ENCODE results near the gene SPATA17. TPM values are rescaled to one million over a fixed set of nuclear protein-coding genes. Genes with fewer than 3 reads are reported as not detected.

Gene SPATA17
- polyA plus RNA-seq, 1 donor, result 2.6 TPM

DNA sequence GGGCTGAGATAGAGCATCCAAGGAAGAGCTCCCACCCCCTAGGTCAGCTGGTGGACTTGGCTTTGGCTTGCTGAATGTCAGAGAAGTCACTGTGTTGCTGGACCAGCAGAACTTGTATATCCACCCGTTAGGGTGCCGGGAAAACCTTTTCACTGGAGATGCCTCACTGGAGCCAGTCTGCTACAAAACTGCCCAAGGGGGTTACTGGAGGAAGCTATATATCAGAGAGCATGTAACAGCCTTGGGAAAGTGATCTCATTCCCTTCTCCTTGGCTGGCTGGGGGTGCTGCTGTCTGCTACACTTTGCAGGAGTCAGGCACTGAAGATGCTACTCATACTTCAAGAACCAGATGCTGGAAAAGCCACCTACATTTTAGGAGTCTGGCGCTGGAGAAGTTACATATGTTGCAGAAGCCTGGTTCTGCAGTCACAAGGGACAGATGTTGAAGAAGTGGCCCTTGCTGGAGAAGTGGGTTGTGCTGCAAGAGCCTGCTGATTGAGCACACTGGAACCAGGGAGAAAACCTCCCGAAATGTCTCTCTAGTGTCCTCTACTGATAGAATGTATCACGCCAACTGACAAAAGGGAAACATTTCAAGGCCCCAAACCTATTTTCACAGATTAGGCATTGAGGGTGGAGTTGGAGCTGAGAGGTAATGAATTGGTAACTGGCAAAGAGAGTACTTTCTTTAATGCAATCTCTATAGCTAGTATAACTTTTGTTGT, 250.6 kb downstream of the SPATA17 start:
- no peak for DNase-seq
- no CpG with 5 or more reads among the region's 5 CpGs for WGBS (ENCODE audit: insufficient coverage, low lambda C conversion rate)

DNA sequence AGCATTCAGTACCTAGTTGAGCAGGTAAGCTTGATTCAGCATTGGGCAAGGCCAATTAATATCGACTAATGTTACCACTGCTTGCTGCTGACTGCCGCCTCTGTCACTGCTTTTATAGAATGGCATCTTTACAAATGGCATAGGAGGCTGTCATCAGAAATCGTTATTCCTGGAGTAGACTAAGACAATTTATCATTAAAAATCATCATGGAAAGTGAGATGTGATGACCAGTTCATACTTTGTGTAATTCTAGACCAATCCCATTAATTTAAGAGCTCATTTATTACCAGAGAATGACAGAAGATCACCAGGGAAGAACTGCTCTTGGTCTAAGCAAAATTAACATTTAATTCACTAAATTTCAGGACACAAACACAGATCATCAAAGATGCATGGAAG, 254.0 kb downstream of the SPATA17 start:
- no peak overlapping the region for H3K4me3 ChIP-seq (ENCODE audit: low read length)
- DNase-seq, result no peak
- no peak overlapping the region for H3K27ac ChIP-seq (ENCODE audit: low read length)
- 100% methylated on average over 1 of the region's 3 CpGs for WGBS (ENCODE audit: insufficient coverage, low lambda C conversion rate)
- peaks cover 2% of the 10 kb centered on the region for H3K9me3 ChIP-seq (ENCODE audit: control insufficient read depth, low read depth, low read length)
- H3K27me3 ChIP-seq (ENCODE audit: control insufficient read depth, insufficient read depth, low read length), result no peaks in the 10 kb centered on the region
- H3K36me3 ChIP-seq (ENCODE audit: control insufficient read depth, insufficient read depth, low read length), result no peaks in the 10 kb centered on the region
- no peaks in the 10 kb centered on the region for H3K4me1 ChIP-seq (ENCODE audit: control insufficient read depth, insufficient read depth, low read length)

More for the DNA sequence above, 250.6 kb downstream of the SPATA17 start:
- H3K36me3 ChIP-seq (ENCODE audit: control insufficient read depth, insufficient read depth, low read length), result no peaks in the 10 kb centered on the region
- no peak overlapping the region for H3K27ac ChIP-seq (ENCODE audit: low read length)
- peaks cover 2% of the 10 kb centered on the region for H3K9me3 ChIP-seq (ENCODE audit: control insufficient read depth, low read depth, low read length)
- H3K4me1 ChIP-seq (ENCODE audit: control insufficient read depth, insufficient read depth, low read length), result no peaks in the 10 kb centered on the region
- no peak overlapping the region for H3K4me3 ChIP-seq (ENCODE audit: low read length)
- no peaks in the 10 kb centered on the region for H3K27me3 ChIP-seq (ENCODE audit: control insufficient read depth, insufficient read depth, low read length)

GRCh38 chr1:217888328-217888727, 257.2 kb downstream of the SPATA17 start:
- H3K27ac ChIP-seq (ENCODE audit: low read length), result no peak overlapping the region
- no CpG with 5 or more reads among the region's 2 CpGs for WGBS (ENCODE audit: insufficient coverage, low lambda C conversion rate)
- no peaks in the 10 kb centered on the region for H3K4me1 ChIP-seq (ENCODE audit: control insufficient read depth, insufficient read depth, low read length)

DNA sequence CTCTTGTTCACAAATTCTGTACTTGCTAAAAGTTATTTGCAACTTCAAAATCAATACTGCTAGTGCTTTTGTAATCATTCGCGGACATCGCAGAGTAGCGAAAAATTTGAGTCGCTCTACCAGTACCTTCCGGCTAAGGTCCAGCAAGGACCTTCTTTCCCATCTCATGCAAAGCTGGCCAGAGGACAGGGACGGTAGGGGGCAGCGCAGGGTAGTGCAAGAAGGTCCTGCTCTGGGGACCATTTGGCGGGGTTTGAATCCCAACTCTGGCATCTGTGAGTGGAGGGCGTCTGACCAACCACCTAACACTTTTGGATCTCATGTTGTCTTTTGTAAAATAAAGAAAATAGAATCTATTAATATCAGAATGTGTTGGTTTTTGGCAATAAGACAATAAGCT, 258.3 kb downstream of the SPATA17 start:
- no peak for DNase-seq
- Histone ChIP-seq H3K9me3 (ENCODE audit: control insufficient read depth, low read depth, low read length) (no peaks in the 10 kb centered on the region), H3K27me3 (ENCODE audit: control insufficient read depth, insufficient read depth, low read length) (no peaks in the 10 kb centered on the region), H3K27ac (ENCODE audit: low read length) (no peak overlapping the region), H3K4me1 (ENCODE audit: control insufficient read depth, insufficient read depth, low read length) (no peaks in the 10 kb centered on the region), H3K36me3 (ENCODE audit: control insufficient read depth, insufficient read depth, low read length) (no peaks in the 10 kb centered on the region), H3K4me3 (ENCODE audit: low read length) (no peak overlapping the region)
- no CpG with 5 or more reads among the region's 10 CpGs for WGBS (ENCODE audit: insufficient coverage, low lambda C conversion rate)

More at GRCh38 chr1:217888328-217888727, 257.2 kb downstream of the SPATA17 start:
- Histone ChIP-seq H3K27me3 (ENCODE audit: control insufficient read depth, insufficient read depth, low read length) (no peaks in the 10 kb centered on the region), H3K36me3 (ENCODE audit: control insufficient read depth, insufficient read depth, low read length) (no peaks in the 10 kb centered on the region), H3K4me3 (ENCODE audit: low read length) (no peak overlapping the region), H3K9me3 (ENCODE audit: control insufficient read depth, low read depth, low read length) (peaks cover 2% of the 10 kb centered on the region)
- DNase-seq, result no peak

DNA sequence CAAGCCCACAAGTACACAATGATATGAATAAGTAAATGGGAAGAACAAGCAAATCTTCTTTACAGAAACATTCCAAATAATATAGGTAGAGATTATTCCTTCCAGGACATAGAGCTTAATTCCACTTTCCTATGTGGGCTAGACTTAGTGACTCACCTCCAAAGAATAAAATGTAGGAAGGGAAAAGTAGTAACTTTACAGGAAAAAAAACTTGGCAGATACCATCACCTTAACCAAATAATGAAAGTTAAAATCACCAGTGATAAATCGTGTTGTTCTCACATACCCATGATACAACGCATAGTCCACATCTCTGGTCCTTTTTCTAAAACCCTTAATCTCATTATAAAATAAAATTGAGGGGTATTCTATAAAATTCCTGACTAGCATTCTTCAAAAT, 260.8 kb downstream of the SPATA17 start:
- DNase-seq, result no peak
- no peaks in the 10 kb centered on the region for H3K36me3 ChIP-seq (ENCODE audit: control insufficient read depth, insufficient read depth, low read length)
- no peak overlapping the region for H3K4me3 ChIP-seq (ENCODE audit: low read length)
- no peaks in the 10 kb centered on the region for H3K4me1 ChIP-seq (ENCODE audit: control insufficient read depth, insufficient read depth, low read length)
- H3K9me3 ChIP-seq (ENCODE audit: control insufficient read depth, low read depth, low read length), result no peaks in the 10 kb centered on the region
- 100% methylated on average over 1 of the region's 2 CpGs for WGBS (ENCODE audit: insufficient coverage, low lambda C conversion rate)
- no peaks in the 10 kb centered on the region for H3K27me3 ChIP-seq (ENCODE audit: control insufficient read depth, insufficient read depth, low read length)
- H3K27ac ChIP-seq (ENCODE audit: low read length), result no peak overlapping the region

GRCh38 chr1:217892750-217893149, 261.6 kb downstream of the SPATA17 start:
- Histone ChIP-seq H3K36me3 (ENCODE audit: control insufficient read depth, insufficient read depth, low read length) (no peaks in the 10 kb centered on the region), H3K27me3 (ENCODE audit: control insufficient read depth, insufficient read depth, low read length) (no peaks in the 10 kb centered on the region), H3K27ac (ENCODE audit: low read length) (no peak overlapping the region), H3K9me3 (ENCODE audit: control insufficient read depth, low read depth, low read length) (no peaks in the 10 kb centered on the region), H3K4me3 (ENCODE audit: low read length) (no peak overlapping the region), H3K4me1 (ENCODE audit: control insufficient read depth, insufficient read depth, low read length) (no peaks in the 10 kb centered on the region)
- 86% methylated on average over 1 of the region's 3 CpGs for WGBS (ENCODE audit: insufficient coverage, low lambda C conversion rate)
- no peak for DNase-seq

DNA sequence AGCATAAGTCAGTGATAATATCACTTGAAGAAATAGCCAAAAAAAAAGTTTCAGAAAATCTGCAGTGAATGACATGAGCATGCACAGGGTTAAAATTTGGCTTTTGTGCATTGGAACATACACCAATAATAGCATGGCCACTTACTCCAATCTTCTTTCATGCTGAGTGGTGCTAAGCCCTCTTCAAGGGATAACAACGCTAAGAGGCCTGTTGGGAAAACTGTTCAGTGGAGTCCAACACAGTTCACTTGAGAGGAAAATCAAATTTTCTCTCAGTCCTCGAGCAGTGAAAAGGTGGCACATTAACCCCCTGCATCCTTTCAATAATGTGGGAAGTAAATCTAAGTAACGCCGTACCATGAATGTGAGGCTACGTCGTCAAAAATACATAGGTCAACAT, 264.7 kb downstream of the SPATA17 start:
- H3K4me3 ChIP-seq (ENCODE audit: low read length), result no peak overlapping the region
- H3K36me3 ChIP-seq (ENCODE audit: control insufficient read depth, insufficient read depth, low read length), result no peaks in the 10 kb centered on the region
- no peak overlapping the region for H3K27ac ChIP-seq (ENCODE audit: low read length)
- whole genome bisulfite sequencing (ENCODE audit: insufficient coverage, low lambda C conversion rate), result no CpG with 5 or more reads among the region's 6 CpGs
- H3K4me1 ChIP-seq (ENCODE audit: control insufficient read depth, insufficient read depth, low read length), result no peaks in the 10 kb centered on the region
- H3K9me3 ChIP-seq (ENCODE audit: control insufficient read depth, low read depth, low read length), result no peaks in the 10 kb centered on the region
- DNase-seq, result no peak
- no peaks in the 10 kb centered on the region for H3K27me3 ChIP-seq (ENCODE audit: control insufficient read depth, insufficient read depth, low read length)

GRCh38 chr1:217896490-217896889, 265.3 kb downstream of the SPATA17 start:
- H3K4me3 ChIP-seq (ENCODE audit: low read length), result no peak overlapping the region

GRCh38 chr1:217897100-217897499, 266.0 kb downstream of the SPATA17 start:
- no peak for DNase-seq
- WGBS (ENCODE audit: insufficient coverage, low lambda C conversion rate), result no CpG with 5 or more reads among the region's 2 CpGs

More at GRCh38 chr1:217896490-217896889, 265.3 kb downstream of the SPATA17 start:
- H3K9me3 ChIP-seq (ENCODE audit: control insufficient read depth, low read depth, low read length), result no peaks in the 10 kb centered on the region
- H3K27ac ChIP-seq (ENCODE audit: low read length), result no peak overlapping the region
- H3K4me1 ChIP-seq (ENCODE audit: control insufficient read depth, insufficient read depth, low read length), result no peaks in the 10 kb centered on the region
- DNase-seq, result no peak
- H3K36me3 ChIP-seq (ENCODE audit: control insufficient read depth, insufficient read depth, low read length), result no peaks in the 10 kb centered on the region
- no peaks in the 10 kb centered on the region for H3K27me3 ChIP-seq (ENCODE audit: control insufficient read depth, insufficient read depth, low read length)
- WGBS (ENCODE audit: insufficient coverage, low lambda C conversion rate), result no CpG with 5 or more reads among the region's 1 CpG

DNA sequence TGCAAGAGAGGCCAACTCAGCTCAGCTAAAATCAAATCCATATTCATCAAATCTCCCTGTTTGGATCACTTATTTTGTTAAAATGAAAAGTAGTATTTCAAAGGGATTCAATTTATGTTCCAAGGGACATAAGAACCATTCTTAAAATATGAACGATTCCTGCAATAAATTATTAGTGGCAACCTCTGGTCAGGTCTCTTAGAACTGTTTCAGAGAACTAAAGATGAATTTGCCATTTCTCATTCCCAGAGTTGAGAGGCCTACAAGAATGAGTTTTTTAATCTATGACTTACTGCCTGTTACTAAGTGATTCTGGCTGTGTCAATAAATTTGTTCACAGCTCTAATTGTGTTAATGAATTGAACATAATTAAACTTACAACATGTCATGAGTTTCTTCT, 268.5 kb downstream of the SPATA17 start:
- H3K9me3 ChIP-seq (ENCODE audit: control insufficient read depth, low read depth, low read length), result no peaks in the 10 kb centered on the region
- DNase-seq, result no peak
- no peak overlapping the region for H3K4me3 ChIP-seq (ENCODE audit: low read length)
- no peaks in the 10 kb centered on the region for H3K4me1 ChIP-seq (ENCODE audit: control insufficient read depth, insufficient read depth, low read length)
- H3K27me3 ChIP-seq (ENCODE audit: control insufficient read depth, insufficient read depth, low read length), result no peaks in the 10 kb centered on the region
- H3K27ac ChIP-seq (ENCODE audit: low read length), result no peak overlapping the region
- no peaks in the 10 kb centered on the region for H3K36me3 ChIP-seq (ENCODE audit: control insufficient read depth, insufficient read depth, low read length)
- 100% methylated on average over 1 of the region's 1 CpG for WGBS (ENCODE audit: insufficient coverage, low lambda C conversion rate)

More at GRCh38 chr1:217897100-217897499, 266.0 kb downstream of the SPATA17 start:
- Histone ChIP-seq H3K27me3 (ENCODE audit: control insufficient read depth, insufficient read depth, low read length) (no peaks in the 10 kb centered on the region), H3K9me3 (ENCODE audit: control insufficient read depth, low read depth, low read length) (no peaks in the 10 kb centered on the region), H3K27ac (ENCODE audit: low read length) (no peak overlapping the region), H3K36me3 (ENCODE audit: control insufficient read depth, insufficient read depth, low read length) (no peaks in the 10 kb centered on the region), H3K4me3 (ENCODE audit: low read length) (no peak overlapping the region), H3K4me1 (ENCODE audit: control insufficient read depth, insufficient read depth, low read length) (no peaks in the 10 kb centered on the region)

DNA sequence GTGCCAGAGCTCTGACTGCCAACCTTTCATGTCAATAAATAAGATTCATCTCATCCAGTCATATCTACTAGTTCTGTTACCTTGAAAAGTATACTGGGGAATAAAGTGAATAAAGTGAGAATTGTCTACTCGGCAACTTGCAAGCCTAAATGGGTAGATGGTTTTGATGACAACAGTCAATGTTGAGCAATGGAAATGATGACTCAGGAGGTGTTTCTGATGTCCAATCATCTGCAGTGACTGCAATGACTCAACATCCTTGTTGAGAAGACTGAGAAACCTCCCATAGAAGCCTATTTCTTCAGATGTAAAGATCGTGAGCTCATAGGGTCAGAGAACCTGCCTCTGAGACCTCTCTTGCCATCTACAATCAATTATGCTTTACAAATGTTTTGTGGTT, 276.4 kb downstream of the SPATA17 start:
- no peak for DNase-seq
- no peaks in the 10 kb centered on the region for H3K9me3 ChIP-seq (ENCODE audit: control insufficient read depth, low read depth, low read length)
- no peak overlapping the region for H3K27ac ChIP-seq (ENCODE audit: low read length)
- H3K27me3 ChIP-seq (ENCODE audit: control insufficient read depth, insufficient read depth, low read length), result no peaks in the 10 kb centered on the region
- WGBS (ENCODE audit: insufficient coverage, low lambda C conversion rate), result no CpG with 5 or more reads among the region's 2 CpGs
- no peaks in the 10 kb centered on the region for H3K4me1 ChIP-seq (ENCODE audit: control insufficient read depth, insufficient read depth, low read length)
- H3K4me3 ChIP-seq (ENCODE audit: low read length), result no peak overlapping the region
- H3K36me3 ChIP-seq (ENCODE audit: control insufficient read depth, insufficient read depth, low read length), result no peaks in the 10 kb centered on the region

Measured in large intestine (tissue), 3 donors.